ENCODE measurements around the gene CECR2.
A peak's percentile ranks its signal among the peaks of the same experiment; 100 is the strongest.

Gene CECR2

DNA sequence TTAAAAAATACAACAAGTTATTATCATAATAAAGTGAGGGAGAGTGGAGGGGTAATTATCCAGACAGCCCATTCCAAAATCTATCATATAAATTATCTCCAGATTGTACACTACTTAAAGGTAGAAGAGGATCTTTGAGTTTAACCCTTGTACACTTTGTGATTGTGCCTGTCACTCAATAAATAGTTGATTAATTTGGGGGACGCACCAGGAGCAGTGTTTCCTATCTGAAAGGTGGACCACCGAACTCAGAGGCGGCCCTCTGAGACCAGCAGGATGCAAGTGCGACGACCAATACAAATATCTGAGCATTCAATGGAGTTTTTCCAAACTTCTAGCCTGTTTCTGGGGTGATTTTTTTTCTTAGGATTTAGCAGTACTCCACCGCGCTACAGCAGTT is 1.1 kb upstream of the CECR2 start:
- no peak for DNase-seq (ENCODE audit: low spot score)

DNA sequence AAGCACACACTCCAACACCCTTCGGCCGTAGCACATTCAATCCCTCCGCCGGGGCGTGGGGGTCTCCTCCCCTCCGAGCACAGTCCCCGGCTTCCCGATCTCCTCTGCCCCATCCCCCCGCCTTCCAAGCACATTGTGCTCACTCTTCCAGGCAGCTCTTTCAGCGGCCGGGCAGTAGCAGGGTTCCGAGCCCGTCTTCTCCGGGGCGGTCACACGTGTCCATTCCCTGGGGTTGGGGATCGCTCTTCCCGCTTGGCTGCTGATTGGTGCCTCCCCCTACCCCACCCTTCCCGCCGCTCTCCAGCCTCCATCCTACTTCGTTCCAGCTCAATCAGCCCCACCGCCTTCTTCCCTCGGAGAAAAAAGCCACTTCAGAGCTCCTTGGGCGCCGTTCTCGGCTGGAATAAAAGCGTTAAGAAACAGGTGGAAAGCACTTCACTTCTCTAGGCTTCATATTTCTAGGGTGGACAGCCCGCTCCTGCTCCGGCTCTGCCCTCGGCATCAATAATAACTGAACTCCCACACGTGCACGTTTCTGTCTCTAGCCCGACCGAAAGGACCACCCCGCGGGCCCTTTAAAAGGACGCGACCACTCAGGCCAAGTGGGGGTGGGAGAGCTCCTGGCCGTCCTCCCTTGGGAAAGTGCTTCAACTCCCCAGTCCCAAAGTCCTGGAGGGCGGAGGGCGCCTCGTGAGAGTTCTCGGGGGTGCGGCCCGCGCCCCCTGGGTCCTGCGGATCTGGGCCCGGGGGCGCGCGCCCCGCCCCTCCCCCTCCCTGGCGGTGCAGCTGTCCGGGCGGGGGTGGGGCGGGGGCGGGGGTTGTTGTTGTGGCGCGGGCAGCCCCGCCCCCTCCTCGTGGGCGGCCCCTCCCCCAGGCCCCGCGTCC is 464 bp upstream of the CECR2 start:
- DNase-seq (ENCODE audit: low spot score) = peak; percentile 91

GRCh38 chr22:17370026-17370765 is 936 bp downstream of the CECR2 start:
- DNase-seq (ENCODE audit: low spot score) = peak; percentile 79

- no peak for DNase-seq (ENCODE audit: low spot score)
Observed at GRCh38 chr22:17370766-17371432, 1.6 kb downstream of the CECR2 start.

- DNase-seq (ENCODE audit: low spot score) = no peak
Observed at GRCh38 chr22:17371448-17371847, 2.2 kb downstream of the CECR2 start.

- no peak for DNase-seq (ENCODE audit: low spot score)
Observed at GRCh38 chr22:17373855-17374254, 4.6 kb downstream of the CECR2 start.

GRCh38 chr22:17375914-17376614 is 6.8 kb downstream of the CECR2 start:
- no peak for DNase-seq (ENCODE audit: low spot score)

GRCh38 chr22:17376950-17377349 is 7.7 kb downstream of the CECR2 start:
- no peak for DNase-seq (ENCODE audit: low spot score)

GRCh38 chr22:17379944-17380343 is 10.7 kb downstream of the CECR2 start:
- no peak for DNase-seq (ENCODE audit: low spot score)

- no peak for DNase-seq (ENCODE audit: low spot score)
Observed at GRCh38 chr22:17380359-17381087, 11.3 kb downstream of the CECR2 start.

GRCh38 chr22:17381192-17381913 is 12.1 kb downstream of the CECR2 start:
- no peak for DNase-seq (ENCODE audit: low spot score)

DNA sequence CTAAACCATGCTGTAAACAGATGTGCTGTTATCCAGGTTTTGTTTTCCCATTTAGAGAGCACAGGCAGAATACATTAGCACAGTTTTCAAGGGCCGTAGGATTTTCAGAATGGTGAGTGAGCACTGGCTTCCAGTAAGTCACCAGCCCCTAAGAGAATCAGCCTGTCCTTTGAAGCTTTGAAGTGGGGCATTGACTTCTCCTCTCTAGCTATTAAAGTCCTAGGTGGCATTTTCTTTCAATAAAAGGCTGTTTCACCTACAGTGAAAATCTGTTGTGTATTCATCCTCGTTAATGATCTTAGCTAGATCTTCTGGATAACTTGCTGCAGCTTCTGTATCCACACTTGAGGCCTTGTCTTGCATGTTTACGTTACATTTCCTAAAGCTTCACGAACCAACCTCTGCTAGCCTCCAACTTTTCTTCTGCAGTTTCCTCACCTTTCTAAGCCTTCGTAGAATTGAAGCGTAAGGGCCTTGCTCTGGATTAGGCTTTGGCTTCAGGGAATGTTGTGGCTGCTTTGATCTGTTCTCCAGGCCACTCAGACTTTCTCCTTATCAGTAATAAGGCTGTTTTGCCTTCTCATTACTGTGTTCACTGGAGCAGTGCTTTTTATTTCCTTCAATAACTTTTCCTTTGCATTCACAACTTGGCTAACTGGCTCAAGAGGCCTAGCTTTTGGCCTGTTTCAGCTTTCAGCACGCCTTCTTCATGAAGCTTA is 15.5 kb downstream of the CECR2 start:
- no peak for DNase-seq (ENCODE audit: low spot score)

GRCh38 chr22:17387356-17387755 is 18.1 kb downstream of the CECR2 start:
- no peak for DNase-seq (ENCODE audit: low spot score)

DNA sequence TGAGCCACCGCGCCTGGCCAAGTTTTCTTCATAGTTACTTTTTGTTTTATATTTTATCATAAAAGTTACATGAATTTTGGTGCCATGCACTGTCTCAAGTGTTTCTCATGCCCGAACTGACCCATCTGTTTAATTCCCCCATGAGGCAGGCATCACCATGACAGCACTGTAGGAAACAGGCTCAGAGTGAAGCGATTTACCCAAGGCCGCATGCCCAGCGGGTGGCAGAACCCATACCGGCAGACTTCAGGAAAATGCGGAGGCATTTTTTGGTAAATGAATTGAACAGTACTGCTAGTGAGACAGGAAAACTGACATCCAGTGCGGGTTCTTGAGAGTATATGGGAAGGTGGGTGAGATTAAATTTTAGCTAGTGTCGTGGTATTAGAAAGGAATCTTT is 19.0 kb downstream of the CECR2 start:
- DNase-seq (ENCODE audit: low spot score) = no peak

- no peak for DNase-seq (ENCODE audit: low spot score)
Observed at GRCh38 chr22:17390087-17390486, 20.8 kb downstream of the CECR2 start.

GRCh38 chr22:17396516-17396915 is 27.3 kb downstream of the CECR2 start:
- DNase-seq (ENCODE audit: low spot score) = no peak

GRCh38 chr22:17397756-17398547 is 28.7 kb downstream of the CECR2 start:
- DNase-seq (ENCODE audit: low spot score) = no peak

- DNase-seq (ENCODE audit: low spot score) = no peak
Observed at GRCh38 chr22:17400305-17400704, 31.0 kb downstream of the CECR2 start.

DNA sequence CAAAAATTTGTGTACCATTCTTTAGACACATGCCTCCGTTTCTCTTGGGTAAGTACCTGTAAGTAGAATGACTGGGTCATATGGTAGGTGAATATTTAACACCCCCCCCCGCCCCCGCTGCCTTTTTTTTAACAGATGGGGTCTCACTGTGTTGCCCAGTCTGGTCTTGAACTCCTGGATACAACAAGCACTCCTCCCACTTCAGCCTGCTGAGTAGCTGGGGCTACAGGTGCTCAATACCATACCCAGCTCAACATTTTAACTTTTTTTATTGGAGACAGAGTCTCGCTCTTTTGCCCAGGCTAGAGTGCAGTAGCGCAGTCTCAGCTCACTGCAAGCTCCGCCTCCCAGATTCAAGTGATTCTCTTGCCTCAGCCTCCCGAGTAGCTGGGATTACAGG is 32.5 kb downstream of the CECR2 start:
- DNase-seq (ENCODE audit: low spot score) = no peak

All from ecto neural progenitor cell (in vitro differentiated cells).